Endothelial cell of umbilical vein (primary cell): ENCODE data around the gene TAGLN.

Source experiments
- MYC ChIP-seq: IDR thresholded peaks from one replicate; pipeline ENCODE4 v1.6.1; 2011; ENCODE audit warnings: mild to moderate bottlenecking, low read depth, low read length
- POLR2AphosphoS5 ChIP-seq: IDR thresholded peaks from 2 replicates; pipeline ENCODE4 v1.6.1; 2012; ENCODE audit warnings: low read depth, mild to moderate bottlenecking, control low read depth, low read length, moderate library complexity; ENCODE audit not compliant: insufficient read depth
- TF ChIP-seq, protein P1 (sequence below), 2 donors: IDR thresholded peaks; 1 replicate in 1 of 2; 2 replicates in 1 of 2; pipeline ENCODE4 v1.5.1; 2011; ENCODE audit warnings: low read length in 2 of 2, mild to moderate bottlenecking in 2 of 2, moderate library complexity in 2 of 2, control low read depth in 1 of 2, inconsistent platforms in 1 of 2, low read depth in 1 of 2; ENCODE audit not compliant: insufficient read depth in 1 of 2; ENCODE audit errors: extremely low read depth in 1 of 2

DNA sequence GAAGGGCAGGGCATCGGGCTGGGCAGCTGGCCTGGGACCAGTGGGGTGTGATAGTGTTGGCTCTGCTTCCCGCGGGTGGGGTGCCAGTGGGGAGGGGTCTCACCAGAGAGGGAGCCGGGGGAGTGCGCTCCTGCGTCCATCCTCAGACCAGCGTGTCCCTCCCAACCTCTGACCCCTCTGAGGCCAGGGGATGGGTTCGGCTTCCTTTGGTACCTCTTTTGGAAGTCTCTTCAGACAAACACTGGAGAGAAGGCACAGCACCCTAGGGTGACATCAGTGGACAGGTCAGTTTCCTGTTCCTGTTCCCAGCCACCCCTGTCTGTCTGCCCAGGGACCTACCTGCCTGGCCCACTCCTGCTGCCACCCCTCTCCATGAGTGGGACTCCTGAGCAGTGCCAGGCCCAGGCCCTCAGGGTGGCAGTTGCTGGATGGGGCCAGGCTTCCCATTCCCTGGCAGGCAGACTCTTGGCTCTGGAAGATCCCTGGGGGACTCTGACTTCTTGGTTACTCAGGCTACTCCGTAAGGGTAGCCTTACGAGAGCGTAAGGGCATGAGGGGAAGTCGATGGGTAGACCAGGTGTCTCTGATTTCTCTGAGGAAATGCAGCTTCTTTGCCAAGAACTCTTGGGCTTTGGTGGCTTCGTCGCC is 2.6 kb downstream of the TAGLN start:
- TF ChIP-seq, protein P1, sequence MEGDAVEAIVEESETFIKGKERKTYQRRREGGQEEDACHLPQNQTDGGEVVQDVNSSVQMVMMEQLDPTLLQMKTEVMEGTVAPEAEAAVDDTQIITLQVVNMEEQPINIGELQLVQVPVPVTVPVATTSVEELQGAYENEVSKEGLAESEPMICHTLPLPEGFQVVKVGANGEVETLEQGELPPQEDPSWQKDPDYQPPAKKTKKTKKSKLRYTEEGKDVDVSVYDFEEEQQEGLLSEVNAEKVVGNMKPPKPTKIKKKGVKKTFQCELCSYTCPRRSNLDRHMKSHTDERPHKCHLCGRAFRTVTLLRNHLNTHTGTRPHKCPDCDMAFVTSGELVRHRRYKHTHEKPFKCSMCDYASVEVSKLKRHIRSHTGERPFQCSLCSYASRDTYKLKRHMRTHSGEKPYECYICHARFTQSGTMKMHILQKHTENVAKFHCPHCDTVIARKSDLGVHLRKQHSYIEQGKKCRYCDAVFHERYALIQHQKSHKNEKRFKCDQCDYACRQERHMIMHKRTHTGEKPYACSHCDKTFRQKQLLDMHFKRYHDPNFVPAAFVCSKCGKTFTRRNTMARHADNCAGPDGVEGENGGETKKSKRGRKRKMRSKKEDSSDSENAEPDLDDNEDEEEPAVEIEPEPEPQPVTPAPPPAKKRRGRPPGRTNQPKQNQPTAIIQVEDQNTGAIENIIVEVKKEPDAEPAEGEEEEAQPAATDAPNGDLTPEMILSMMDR (IDR thresholded peaks at IDR 0.05; ENCODE audit: extremely low read depth in 1 of 2, insufficient read depth in 1 of 2, low read depth in 1 of 2, low read length in 2 of 2) = no peak
- TF ChIP-seq MYC (no peak), POLR2AphosphoS5 (no peak)
